Jurkat, Clone E6-1 (cell line): ENCODE results near the gene ITGA6.
"Not testable (repeated sequence)": the region's sequence is repeated elsewhere in the genome, so short reads cannot be mapped to it uniquely, and the experiment has no call there.

Experiments used
- DNase-seq: peaks from one replicate; pipeline ENCODE4 v3.0.0-alpha.2; 2011; ENCODE audit warnings: low read depth, low spot score
- H3K4me3 ChIP-seq: 2 replicates; pipeline ENCODE4 v1.5.1; 2011; ENCODE audit warnings: mild to moderate bottlenecking, low read length, control low read depth, moderate library complexity

Gene ITGA6

DNA sequence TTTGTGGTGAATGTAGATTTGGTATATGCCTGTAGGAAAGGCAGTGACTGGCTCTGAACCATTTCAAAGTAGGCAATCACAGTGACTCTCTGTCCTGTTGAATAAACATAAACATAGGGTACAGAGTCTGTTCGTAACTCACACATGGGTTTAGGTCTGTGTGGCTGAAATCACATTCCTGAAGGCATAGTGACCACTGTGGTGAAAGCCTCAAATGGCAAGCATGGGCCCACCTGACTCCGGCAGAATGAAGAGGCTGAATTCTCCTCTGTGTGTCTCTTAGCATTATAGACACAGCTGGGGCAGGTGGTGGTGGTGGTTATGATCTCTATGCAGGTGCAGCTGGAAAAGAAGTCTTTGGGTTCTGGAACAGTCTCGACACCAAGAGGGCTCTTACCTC, 61.2 kb downstream of the ITGA6 start:
- no peak for DNase-seq
- no peak overlapping the region for H3K4me3 ChIP-seq

DNA sequence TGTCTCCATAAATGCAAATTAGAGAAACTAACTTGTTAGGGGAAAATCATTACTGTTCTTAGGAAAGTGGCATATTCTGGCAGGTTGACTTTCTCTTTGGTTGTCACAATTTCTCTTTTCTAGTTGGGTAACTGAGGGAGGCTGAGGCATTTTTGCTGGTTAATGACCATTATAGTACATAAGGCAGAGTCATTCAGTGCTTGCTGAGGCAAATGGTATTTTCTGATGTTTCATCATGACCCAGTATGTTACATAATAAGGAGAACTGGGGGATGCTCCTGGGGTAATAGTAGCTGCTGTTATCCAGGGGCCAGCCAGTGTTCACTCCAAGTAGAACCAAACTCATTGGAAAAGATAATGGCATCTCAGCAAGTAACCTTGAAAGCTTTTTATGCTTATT, 62.3 kb downstream of the ITGA6 start:
- no peak overlapping the region for H3K4me3 ChIP-seq
- no peak for DNase-seq

DNA sequence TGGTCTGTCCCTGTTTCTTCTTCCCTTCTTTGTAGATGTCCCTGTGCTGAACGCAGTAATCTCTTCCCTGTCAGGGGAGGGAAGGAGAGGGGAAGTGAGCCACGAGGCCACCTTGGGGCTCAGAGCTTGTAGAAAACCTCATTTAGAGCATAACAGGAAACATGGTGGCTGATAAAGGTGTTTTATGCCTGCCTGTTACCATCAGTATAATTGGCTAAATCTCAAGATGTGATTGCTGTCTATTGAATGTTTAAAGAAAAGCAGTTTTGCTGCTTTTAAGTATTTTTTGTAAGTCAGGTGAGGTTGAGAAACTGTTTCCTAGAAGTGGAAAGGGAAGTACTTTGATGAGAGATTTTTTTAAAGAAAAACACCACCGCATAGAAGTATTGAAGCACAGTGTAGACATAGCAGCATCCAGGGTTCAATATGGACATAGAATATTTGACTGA, 68.8 kb downstream of the ITGA6 start:
- H3K4me3 ChIP-seq = no peak overlapping the region
- peak; percentile 67 for DNase-seq

DNA sequence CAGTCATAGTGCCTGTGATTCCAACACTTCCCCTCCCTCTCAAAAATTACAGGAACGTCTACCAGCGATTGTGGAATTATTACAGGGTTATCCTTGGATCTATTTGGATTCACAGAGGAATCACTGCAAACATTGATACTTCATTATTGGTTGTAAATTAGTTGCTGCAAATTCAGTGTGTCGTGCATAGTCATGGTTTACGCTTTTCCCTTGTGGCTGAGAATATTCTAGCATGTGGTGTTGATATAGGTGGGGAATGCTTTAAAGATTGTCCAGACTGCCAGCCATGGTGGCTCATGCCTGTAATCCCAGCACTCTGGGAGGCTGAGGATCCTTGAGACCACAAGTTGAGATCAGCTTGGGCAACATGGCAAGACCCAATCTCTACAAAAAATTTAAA, 79.8 kb downstream of the ITGA6 start:
- no peak overlapping the region for H3K4me3 ChIP-seq
- DNase-seq = no peak

DNA sequence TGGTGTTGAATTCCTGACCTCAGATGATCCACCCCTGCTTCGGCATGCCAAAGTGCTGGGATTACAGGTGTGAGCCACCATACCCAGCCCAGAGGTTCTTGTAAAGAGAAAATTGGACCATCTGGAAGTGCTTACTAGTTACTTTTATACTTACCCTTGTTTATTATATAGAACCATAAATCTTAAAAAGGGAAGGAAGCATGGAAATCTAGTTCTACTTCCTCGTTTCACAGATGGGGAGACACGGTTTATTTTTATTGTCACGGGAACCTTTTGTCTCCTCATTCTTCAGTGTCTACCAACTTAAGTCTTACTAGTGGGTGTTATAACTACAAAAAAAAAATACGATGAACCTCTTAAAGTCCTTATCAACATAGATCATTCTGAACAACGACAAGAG, 82.7 kb downstream of the ITGA6 start:
- H3K4me3 ChIP-seq = no peak overlapping the region
- no peak for DNase-seq

DNA sequence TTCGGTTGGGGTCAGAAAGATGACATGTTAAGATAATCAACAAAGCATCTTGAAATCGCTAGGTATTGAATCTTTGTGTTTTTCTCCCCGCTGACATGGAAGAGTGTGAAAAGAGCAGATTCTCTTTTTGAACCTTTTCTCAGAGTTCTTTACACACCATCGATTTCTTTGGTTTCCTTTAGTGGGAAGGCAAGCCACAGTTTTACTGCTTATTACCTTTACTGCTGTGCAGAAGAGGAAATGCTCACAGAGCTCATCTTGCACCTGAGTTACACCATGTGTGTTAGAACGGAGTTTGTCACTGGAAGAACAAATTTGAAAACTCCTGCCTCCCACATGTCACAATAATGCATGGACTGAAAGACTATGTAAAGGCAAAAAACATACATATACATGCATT, 83.2 kb downstream of the ITGA6 start:
- DNase-seq = no peak
- no peak overlapping the region for H3K4me3 ChIP-seq

DNA sequence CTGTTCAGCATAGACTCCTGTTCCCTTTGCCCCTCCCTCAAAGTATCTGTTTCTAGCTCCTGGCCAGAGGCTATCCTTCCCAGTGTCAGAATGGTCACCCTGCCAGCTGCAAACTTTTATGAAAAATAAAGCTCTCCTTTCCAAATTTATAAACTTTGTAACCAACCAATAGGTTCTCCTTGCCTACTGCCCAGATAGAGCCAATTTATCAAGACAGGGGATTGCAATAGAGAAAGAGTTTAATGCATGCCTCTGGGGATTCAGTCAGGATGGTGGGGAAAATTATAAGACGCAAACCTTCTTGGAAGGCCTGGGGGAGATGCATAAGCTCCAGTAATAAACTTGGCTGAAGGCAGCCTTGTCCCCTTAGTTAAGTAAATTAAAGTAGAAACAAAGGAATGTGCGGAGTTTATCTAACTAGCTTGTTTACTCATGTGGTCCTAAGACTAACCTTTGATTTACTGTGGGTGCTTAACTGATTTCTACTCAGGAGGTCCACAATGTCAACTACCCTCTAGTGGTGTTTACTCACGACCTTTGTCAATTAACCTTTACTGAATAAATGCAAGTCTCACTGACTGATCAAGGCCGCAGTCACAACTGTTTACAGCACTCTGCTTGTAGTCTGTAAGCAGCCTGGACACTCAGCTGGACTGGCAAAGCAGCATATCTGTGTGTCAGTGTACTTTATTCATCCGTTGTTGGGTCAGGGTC, 85.6 kb downstream of the ITGA6 start:
- H3K4me3 ChIP-seq = no peak overlapping the region
- no peak for DNase-seq

DNA sequence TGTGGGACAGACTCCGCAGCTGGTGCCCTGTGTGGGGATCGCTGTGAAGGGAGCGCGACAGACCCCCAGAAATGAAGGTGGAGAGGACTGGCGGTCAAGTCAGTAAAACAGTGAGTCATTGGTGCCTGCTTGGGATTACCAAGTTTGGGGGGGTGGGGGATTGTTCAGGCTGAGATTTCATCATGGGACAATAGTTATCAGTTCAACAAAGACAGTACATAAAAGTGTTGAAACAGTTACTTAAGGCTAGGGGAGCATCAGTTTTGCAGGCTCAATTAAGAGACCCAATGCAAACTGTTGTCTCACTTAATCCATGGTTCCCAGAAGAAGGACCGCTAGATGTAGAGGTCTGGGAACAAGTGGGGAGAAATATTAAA, 86.1 kb downstream of the ITGA6 start:
- DNase-seq = no peak
- H3K4me3 ChIP-seq = no peak overlapping the region

DNA sequence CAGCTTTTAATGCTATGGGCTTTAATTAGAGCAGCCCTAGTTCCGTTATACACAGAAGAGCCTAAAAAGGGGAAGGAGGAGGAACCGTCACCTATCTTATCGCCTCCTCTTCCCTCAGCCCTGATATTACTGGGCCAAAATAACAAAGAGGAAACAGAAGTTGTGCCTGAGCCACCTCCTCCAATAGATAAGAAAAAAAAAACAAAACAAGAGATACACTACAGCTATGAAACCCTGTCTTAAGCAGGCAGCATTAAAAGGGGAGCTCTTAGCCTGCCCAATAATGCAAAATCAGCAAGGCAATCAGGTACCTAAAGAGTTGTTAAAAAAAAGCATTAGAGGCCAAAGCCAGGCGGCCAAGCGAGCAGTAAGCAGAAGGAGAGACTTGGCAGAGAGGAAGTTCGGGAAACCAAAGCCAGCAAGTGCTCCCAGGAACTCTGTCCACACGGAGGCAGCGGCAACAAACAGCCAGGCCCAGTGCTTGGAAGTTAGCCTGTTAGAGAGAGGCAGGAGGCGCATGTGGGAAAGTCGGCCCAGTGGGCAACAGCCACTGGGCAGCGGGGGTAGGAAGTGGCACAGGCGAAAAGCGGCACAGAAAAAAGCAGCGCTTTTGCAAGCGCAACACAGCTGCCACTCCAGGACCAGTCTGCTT, 86.7 kb downstream of the ITGA6 start:
- DNase-seq = no peak
- H3K4me3 ChIP-seq = no peak overlapping the region

DNA sequence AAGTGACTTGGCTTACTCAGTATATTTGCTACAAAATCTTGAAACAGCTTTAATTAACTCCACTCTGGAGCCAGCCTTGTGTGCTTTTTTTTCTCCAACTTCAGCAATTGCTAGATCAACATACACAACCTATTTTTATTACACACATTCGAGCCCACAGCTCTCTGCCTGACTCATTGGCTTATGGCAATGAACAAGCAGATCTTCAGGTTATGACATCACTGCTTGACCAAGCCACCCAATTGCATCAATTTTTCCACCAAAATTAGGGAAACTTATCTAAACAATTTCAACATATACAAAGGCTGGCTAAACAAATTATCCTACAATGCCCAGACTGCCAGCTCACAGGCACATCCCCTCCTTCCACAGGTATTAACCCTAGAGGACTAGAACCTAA, 88.9 kb downstream of the ITGA6 start:
- no peak overlapping the region for H3K4me3 ChIP-seq
- DNase-seq = no peak

DNA sequence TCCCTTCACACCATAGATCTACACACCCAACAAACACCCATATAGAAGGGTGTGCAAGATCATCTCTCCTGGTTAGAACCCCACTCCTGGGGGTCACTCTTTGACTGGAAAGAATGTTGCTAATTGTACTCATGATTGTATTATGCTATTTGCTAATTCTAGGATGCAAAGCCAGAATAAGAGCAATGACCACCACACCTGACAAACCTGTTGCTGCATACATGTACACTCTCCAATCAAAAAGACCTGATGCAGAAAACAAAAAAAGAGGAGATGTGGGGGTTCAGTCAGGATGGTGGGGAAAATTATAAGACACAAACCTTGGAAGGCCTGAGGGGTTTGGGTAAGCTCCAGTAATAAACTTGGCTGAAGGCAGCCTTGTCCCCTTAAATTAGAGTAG, 91.6 kb downstream of the ITGA6 start:
- no peak overlapping the region for H3K4me3 ChIP-seq
- DNase-seq = no peak

DNA sequence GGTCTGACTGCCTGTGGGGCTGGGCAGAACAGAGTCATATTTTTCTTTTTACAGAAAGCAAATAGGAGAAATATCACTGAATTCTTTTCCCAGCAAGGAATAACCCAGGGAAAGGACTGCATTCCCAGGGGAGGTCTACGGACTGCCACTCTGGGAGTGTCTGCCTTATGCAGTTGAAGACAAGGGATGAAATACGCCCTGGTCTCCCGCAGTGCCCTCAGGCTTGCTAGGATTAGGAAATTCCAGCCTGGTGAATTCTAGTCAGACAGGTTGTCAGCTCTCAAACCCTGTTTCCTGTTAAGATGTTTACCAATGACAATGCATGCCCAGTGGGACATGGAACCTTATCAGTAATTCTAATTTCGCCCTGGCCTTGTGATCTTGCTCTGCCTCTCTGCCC, 98.2 kb downstream of the ITGA6 start:
- no peak overlapping the region for H3K4me3 ChIP-seq
- DNase-seq = no peak

DNA sequence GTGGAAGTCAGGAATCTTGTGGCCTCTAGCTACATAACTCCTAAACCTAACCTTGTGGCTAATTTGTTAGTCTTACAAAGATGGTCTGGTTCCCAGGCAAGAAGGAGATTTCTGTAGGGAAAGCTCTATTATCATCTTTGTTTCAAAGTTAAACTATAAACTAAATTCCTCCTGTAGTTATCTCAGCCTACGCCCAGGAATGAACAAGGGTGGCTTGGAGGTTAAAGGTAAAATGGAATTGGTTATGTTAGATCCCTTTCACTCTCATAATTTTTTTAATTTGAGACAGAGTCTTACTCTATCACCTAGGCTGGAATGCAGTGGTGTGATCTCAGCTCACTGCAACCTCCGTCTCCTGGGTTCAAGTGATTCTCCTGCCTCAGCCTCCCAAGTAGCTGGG, 103.9 kb downstream of the ITGA6 start:
- no peak overlapping the region for H3K4me3 ChIP-seq
- DNase-seq = no peak

DNA sequence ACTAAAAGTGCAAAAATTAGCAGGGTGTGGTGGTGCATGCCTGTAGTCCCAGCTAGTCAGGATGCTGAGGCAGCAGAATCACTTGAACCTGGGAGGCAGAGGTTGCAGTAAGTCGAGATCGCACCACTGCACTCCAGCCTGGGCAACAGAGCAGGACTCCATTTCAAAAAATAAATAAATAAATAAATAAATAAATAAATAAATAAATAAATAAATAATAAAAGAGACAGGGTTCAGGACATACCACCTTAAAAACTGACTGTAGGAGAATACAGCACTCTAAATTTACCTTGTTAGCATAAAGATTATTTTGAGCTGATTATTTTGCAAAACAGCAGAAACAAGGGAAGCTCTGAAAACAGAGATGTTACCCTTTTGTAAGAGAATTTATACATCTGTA, 105.1 kb downstream of the ITGA6 start:
- not testable (repeated sequence) for DNase-seq, H3K4me3 ChIP-seq

DNA sequence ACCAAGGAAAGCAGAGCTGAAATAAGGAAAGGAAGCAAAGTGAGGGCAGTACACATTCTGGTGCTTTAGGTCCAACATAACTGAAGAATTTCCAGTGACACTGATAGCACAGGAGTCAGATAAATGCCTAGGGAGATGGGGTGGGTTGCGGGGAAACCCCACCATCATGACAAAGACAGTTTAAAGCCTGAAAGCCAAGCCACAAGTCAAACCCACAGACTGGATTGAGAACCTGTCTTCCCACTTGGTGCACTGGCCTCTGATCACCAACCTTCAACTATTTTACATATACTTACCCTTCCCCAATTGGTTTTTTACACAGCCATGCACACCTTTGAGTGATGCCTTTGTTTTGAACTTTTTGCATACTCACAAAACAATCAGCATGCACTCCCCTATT, 106.3 kb downstream of the ITGA6 start:
- no peak overlapping the region for H3K4me3 ChIP-seq
- no peak for DNase-seq

DNA sequence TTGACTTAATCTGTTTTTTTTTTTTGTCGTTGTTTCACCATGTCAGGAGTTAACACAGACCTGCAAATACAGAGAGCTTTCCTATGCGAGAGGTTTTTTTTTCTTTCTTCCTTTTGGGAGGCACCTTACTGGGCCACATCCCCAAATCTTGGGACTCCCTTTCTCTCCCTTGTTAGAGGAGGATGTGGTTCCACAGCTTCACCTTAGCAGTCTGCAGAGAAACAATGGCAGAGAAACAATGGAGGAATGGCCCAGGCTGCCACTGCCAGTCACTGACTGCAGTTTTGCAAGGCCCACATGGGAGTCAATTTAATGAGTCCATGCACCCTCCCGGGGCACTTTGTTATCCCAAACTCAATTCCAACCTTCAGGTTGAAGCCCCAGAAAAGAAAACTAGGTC, 107.7 kb downstream of the ITGA6 start:
- DNase-seq = no peak

DNA sequence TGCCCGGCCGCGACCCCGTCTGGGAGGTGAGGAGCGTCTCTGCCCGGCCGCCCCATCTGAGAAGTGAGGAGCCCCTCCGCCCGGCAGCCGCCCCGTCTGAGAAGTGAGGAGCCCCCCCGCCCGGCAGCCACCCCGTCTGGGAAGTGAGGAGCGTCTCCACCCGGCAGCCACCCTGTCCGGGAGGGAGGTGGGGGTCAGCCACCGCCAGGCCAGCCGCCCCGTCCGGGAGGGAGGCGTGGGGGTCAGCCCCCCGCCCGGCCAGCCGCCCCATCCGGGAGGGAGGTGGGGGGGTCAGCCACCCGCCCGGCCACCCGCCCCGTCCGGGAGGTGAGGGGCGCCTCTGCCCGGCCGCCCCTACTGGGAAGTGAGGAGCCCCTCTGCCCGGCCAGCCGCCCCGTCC, 110.5 kb downstream of the ITGA6 start:
- not testable (repeated sequence) for DNase-seq, H3K4me3 ChIP-seq

More for the DNA sequence above, 107.7 kb downstream of the ITGA6 start:
- no peak overlapping the region for H3K4me3 ChIP-seq

DNA sequence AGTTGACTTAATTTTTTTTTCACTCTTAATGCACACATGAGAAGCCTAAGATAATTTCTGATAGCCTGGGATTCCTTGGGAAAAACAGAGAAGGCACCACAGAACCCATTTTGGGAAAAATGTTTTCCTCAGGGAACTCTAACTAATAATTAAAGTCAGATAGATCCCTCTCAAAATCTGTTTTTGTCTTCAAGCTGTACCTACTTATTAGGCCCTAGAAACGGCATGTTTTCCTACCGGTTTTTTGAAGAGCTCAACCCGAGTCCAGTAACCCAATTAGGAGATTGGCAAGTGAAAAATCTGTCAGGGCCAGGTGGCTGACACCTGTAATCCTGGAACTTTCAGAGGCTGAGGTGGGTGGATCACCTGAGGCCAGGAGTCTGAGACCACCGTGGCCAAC, 112.4 kb downstream of the ITGA6 start:
- DNase-seq = no peak
- H3K4me3 ChIP-seq = no peak overlapping the region

DNA sequence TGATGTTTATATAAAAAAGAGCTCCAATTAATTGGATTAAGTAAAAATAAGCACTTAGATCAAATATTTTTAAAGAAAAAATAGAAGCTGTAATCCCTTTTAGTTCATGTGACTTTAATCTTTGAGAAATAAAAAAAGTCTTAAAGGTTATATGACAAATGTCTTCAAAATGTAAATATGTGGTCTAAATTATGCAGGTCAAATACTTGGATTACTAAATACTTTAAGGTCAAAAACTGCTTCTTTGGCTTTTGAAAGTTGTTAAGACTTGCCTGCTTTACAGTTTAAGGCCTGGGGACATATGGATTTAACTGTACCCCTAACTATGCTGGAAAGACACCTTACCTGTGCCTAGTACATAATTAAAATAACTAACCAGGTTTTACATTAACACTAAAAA, 113.0 kb downstream of the ITGA6 start:
- H3K4me3 ChIP-seq = no peak overlapping the region
- no peak for DNase-seq

DNA sequence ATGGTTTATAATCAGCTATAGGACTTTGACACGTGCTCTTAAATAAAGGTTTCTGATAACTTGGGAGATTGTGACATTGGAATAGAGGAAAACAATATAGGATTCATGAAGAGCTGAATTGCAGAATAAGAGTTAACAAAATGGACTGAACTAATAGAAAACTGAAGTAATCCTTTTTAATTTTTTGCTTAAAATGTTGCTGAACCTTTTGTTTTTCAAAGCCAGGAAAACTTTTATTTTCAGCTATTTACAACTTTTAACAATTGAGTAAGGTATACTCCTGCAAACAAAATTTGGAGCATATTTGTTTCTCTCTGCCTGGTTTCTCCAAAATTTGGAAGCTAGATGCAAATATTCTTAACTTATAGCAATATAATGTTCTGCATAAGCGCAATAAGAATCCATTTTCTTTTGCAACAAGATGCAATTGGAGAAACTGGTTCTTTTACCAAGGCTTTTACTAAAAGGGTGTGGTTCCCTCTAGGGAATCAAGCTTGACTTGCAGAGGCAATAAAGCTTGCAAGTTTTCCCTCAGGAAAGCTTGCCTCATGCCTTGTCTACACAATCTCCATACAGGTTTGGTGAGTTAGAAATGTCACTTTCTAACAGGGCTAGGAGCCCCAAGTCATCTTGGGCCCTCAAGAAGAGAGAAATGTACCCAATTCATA, 118.2 kb downstream of the ITGA6 start:
- no peak for DNase-seq
- no peak overlapping the region for H3K4me3 ChIP-seq

DNA sequence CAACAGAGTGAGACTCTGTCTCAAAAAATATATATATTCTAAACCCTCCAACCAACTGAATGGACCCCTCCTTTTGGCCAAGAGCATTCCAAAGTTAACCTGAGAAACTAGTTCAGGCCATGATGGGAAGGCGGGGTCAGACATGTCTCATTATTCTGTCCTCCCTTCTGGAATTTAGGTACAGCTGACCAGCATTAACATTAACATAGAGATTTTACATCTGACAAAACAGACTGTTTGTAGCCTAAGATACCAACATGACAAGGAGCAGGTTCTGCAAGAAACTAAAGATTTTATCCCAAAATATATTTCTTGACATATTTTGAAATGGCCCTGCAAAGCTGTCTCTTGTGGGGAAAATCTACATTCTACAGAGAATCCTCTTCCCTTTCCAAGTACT, 121.7 kb downstream of the ITGA6 start:
- H3K4me3 ChIP-seq = no peak overlapping the region
- DNase-seq = no peak
